ENCODE results near the gene SLC25A25. TPM values are rescaled to one million over a fixed set of nuclear protein-coding genes. Genes with fewer than 3 reads are reported as not detected.
A peak's percentile ranks its signal among the peaks of the same experiment; 100 is the strongest.
"Not testable (repeated sequence)": the region's sequence is repeated elsewhere in the genome, so short reads cannot be mapped to it uniquely, and the experiment has no call there.

The SLC25A25 gene
- total RNA-seq, 2 donors from 2014 or later: 20.5 to 26.2 TPM

DNA sequence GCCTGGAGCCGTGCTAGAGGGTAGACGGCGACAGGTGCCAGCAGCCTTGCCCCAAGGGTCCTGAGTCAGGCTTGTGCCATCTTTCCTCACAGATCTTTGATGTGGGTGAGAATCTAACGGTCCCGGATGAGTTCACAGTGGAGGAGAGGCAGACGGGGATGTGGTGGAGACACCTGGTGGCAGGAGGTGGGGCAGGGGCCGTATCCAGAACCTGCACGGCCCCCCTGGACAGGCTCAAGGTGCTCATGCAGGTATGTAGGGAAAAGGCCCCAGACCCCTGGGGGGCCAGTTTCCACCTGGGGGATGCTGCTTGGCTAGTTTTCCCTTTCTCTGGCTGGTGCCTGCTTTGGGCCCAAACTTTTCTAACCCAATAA is 35.5 kb downstream of the SLC25A25 start:
- intact Hi-C loops (cut with DNase I, micrococcal nuclease): no loop called here
- ATAC-seq: peak; percentile 12

DNA sequence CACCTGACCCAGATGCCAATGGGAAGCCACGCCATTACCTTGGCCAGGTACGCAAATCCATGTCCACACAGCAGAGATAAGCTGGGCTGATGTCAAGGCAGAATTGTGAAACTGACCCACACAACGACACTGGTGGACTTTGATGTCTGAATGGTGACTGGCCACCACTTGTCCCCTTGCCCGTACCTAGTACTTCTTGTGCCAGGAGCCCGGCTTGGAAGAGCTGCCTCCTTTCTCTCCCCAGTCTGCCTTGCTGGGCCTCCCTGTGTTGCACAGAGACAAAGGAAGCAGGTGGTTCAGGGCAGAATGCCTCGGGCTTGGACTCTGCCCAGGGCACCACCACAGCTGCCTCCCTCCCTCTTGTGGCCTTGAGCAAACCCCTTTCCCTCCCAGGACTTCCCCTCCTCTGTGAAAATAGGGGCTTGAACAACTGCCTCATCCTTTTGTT is 36.2 kb downstream of the SLC25A25 start:
- intact Hi-C loops (cut with DNase I, micrococcal nuclease): no loop called here
- DNase-seq (peak; percentile 66 to 77), ATAC-seq (peak; percentile 73)

More for the DNA sequence above, 35.5 kb downstream of the SLC25A25 start:
- no peak for DNase-seq

DNA sequence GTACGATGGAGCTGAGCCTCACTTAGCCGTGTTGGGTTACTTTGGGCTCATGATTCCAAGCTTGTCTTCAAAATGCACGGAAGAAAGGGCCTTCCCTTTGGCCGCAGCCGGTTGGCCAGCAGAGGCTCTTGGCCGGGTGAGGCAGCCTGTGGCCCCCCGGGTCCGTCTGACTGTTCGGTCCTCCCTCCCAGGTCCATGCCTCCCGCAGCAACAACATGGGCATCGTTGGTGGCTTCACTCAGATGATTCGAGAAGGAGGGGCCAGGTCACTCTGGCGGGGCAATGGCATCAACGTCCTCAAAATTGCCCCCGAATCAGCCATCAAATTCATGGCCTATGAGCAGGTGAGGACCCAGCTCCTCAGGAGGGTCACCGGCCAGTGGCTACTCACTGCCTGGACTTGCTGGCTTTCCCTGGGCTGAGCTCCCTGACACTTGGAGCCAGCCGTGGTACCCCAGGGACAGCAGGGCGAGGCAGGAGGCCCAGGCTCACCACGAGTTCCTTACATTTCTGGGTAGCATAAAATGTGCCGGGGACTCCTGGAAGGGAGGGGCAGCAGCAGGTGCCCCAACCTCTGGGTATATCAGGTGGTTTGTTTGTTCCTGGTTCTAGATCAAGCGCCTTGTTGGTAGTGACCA is 37.6 kb downstream of the SLC25A25 start:
- intact Hi-C loops (cut with DNase I, micrococcal nuclease): no loop called here
- no peak for ATAC-seq
- no peak for DNase-seq

DNA sequence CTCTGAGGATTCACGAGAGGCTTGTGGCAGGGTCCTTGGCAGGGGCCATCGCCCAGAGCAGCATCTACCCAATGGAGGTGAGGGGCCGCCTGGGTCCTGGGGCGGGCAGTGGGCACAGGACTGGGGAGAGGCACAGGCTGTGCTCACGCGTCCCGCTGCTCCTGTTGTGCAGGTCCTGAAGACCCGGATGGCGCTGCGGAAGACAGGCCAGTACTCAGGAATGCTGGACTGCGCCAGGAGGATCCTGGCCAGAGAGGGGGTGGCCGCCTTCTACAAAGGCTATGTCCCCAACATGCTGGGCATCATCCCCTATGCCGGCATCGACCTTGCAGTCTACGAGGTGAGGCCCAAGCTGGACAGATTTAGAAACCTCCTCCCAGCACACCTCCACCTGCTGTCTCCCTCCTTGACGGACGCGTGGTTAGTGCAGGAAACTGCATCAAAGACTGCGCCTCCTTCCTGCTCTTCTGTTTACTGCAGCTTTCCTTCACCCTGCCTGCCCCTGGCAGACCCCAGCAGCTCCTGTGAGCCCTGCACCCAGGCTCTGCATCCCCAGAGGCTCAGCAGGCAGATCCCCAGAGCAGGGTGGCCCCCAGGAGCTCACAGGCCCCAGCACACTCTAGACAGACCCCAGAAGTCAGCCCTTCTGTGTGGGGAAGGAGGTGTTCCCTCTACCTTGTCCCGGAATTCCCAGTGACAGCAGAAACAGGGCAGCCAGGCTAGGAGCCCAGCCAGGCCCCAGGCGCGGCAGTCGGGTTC is 38.3 kb downstream of the SLC25A25 start:
- no peak for DNase-seq
- intact Hi-C loops (cut with DNase I, micrococcal nuclease): no loop called here
- no peak for ATAC-seq

DNA sequence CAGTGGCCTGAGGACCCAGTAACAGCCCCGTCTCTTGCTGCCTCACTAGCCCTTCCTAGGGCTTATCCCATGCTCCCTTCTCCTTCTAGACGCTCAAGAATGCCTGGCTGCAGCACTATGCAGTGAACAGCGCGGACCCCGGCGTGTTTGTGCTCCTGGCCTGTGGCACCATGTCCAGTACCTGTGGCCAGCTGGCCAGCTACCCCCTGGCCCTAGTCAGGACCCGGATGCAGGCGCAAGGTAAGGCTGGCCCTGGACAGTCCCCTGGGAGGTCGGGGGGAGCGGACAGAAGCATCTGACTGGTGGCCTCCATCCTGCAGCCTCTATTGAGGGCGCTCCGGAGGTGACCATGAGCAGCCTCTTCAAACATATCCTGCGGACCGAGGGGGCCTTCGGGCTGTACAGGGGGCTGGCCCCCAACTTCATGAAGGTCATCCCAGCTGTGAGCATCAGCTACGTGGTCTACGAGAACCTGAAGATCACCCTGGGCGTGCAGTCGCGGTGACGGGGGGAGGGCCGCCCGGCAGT is 39.0 kb downstream of the SLC25A25 start:
- ATAC-seq (no peak), DNase-seq (no peak)
- intact Hi-C loops (cut with DNase I, micrococcal nuclease): no loop called here

DNA sequence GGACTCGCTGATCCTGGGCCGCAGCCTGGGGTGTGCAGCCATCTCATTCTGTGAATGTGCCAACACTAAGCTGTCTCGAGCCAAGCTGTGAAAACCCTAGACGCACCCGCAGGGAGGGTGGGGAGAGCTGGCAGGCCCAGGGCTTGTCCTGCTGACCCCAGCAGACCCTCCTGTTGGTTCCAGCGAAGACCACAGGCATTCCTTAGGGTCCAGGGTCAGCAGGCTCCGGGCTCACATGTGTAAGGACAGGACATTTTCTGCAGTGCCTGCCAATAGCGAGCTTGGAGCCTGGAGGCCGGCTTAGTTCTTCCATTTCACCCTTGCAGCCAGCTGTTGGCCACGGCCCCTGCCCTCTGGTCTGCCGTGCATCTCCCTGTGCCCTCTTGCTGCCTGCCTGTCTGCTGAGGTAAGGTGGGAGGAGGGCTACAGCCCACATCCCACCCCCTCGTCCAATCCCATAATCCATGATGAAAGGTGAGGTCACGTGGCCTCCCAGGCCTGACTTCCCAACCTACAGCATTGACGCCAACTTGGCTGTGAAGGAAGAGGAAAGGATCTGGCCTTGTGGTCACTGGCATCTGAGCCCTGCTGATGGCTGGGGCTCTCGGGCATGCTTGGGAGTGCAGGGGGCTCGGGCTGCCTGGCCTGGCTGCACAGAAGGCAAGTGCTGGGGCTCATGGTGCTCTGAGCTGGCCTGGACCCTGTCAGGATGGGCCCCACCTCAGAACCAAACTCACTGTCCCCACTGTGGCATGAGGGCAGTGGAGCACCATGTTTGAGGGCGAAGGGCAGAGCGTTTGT is 39.6 kb downstream of the SLC25A25 start:
- intact Hi-C loops (cut with DNase I, micrococcal nuclease): no loop called here
- no peak for ATAC-seq
- DNase-seq: peak in 1 of 2 donors; percentile 26

DNA sequence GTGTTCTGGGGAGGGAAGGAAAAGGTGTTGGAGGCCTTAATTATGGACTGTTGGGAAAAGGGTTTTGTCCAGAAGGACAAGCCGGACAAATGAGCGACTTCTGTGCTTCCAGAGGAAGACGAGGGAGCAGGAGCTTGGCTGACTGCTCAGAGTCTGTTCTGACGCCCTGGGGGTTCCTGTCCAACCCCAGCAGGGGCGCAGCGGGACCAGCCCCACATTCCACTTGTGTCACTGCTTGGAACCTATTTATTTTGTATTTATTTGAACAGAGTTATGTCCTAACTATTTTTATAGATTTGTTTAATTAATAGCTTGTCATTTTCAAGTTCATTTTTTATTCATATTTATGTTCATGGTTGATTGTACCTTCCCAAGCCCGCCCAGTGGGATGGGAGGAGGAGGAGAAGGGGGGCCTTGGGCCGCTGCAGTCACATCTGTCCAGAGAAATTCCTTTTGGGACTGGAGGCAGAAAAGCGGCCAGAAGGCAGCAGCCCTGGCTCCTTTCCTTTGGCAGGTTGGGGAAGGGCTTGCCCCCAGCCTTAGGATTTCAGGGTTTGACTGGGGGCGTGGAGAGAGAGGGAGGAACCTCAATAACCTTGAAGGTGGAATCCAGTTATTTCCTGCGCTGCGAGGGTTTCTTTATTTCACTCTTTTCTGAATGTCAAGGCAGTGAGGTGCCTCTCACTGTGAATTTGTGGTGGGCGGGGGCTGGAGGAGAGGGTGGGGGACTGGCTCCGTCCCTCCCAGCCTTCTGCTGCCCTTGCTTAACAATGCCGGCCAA is 40.4 kb downstream of the SLC25A25 start:
- ATAC-seq (no peak), DNase-seq (no peak)
- intact Hi-C loops (cut with DNase I, micrococcal nuclease): no loop called here

DNA sequence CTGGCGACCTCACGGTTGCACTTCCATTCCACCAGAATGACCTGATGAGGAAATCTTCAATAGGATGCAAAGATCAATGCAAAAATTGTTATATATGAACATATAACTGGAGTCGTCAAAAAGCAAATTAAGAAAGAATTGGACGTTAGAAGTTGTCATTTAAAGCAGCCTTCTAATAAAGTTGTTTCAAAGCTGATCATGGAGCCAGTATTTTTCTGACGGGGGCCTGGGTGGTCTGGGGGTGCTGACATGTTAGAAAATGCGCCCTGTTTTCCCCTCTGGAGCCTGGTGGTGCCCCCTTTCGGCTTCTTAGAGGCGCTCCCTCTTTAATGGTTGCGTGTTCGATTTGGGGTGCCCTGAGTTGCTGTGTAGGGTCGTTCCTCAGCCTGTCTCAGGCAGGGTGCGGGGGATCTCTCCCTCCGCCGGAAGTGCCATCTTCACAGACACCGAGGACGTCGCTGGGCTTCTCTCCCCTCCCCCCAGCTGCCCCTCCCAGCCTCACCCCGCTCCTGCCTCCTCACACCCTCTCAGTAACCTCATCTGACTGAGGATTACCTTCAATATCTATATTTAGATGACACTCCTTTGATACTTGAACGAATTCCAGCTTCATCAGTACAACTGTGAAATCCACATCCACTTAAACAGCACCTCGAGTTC is 41.1 kb downstream of the SLC25A25 start:
- intact Hi-C loops (cut with DNase I, micrococcal nuclease): no loop called here
- ATAC-seq: peak; percentile 41
- DNase-seq: peak in 1 of 2 donors; percentile 37

DNA sequence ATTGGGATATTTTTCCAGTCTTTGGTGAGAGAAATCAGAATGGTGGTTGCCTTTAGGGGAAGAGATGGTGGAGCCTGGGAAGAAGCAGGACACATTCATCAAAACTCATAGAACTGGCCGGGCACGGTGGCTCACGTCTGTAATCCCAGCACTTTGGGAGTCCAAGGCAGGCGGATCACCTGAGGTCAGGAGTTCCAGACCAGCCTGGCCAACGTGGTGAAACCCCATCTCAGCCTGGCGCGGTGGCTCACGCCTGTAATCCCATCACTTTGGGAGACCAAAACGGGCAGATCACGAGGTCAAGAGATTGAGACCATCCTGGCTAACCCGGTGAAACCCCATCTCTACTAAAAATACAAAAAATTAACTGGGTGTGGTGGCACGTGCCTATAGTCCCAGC is 43.7 kb downstream of the SLC25A25 start:
- not testable (repeated sequence) for ATAC-seq
- DNase-seq: peak; percentile 11 to 23
- intact Hi-C loops (cut with DNase I, micrococcal nuclease): loop anchor here in 1 of 2 donors (10.0 kb wide), 2 partner anchors 77 to 167 kb away; no protein-coding TSS in a partner anchor

DNA sequence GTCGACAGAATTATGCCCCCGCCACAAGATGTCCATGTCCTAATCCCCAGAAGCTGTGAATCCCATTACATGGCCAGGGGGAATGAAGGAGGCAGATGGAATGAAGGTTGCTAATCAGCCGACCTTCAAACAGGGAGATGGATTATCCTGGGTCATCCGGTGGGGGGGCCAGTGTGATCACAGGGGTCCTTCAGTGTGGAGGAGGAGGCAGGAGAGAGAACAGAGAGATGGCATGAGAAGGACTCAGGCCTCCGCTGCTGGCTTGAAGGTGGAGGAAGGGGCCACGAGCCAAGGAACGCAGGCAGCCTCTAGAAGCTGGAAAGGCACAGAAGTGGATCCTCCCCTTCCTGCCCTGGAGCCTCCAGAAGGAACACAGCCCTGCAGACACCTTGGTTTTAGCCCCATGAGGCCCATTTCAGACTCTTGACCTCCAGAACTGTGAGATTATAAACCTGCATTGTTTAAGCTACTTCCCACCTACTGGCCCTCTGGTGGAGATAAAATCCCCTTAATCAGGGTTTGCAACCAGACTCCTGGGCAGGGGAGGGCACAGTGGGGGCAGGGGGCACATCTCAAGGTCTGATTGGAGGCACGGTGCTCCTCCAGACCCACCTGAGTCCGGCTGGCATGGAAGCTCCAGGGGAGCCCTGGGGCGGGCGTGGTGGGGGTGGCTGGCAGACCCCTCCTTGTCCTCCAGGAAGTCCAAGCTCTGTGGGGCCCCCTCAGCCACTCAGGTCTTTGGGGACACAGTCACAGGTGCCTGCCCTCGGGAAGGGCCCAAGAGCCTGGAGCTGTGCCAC is 45.7 kb downstream of the SLC25A25 start:
- intact Hi-C loops (cut with DNase I, micrococcal nuclease): loop anchor here in 1 of 2 donors (10.0 kb wide), 2 partner anchors 79 to 169 kb away; no protein-coding TSS in a partner anchor
- ATAC-seq: peak; percentile 13
- DNase-seq: peak; percentile 36 to 37

DNA sequence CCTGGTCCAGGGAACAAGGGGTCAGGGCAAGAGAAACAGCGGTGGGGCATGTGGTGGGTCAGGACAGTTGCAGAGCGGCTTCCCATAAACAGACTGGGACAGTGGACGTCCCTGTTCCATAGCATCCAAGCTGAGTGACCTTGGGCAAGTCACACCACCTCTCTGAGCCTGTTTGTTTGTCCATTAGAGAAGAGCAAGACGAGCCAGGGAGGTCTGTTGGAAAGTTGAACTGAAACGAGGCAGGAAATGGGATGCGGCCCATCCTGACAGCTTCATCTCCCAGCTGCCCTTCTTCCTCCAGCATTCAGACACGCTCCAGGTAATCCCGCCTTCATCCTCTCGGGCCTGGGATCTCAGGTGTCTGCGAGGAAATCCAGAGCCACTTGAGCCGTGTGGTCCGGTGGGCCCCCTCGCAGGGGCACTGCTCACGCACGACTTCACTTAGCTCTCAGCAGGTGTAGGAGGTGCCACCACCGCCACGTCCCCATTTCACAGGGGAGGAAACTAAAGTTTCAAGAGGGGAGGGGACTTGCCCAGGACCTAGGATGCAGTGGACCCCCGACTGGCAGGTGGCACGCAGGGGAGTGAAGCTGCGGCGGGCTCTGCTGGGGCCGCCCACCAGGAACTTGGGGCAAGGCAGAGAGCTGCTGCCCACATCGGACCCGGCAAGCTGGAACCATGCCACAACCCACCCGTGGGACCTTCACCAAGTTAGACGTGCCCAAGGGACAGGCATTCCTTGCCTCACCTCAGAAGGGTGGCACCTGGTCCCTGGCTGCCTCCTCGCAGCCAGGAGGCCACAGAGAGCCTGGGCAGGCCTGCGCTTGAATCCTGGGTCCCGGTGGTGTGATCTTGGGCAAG is 46.5 kb downstream of the SLC25A25 start:
- intact Hi-C loops (cut with DNase I, micrococcal nuclease): loop anchor here in 1 of 2 donors (10.0 kb wide), 2 partner anchors 80 to 170 kb away; no protein-coding TSS in a partner anchor
- DNase-seq: peak; percentile 33 to 53
- peak; percentile 7 for ATAC-seq

DNA sequence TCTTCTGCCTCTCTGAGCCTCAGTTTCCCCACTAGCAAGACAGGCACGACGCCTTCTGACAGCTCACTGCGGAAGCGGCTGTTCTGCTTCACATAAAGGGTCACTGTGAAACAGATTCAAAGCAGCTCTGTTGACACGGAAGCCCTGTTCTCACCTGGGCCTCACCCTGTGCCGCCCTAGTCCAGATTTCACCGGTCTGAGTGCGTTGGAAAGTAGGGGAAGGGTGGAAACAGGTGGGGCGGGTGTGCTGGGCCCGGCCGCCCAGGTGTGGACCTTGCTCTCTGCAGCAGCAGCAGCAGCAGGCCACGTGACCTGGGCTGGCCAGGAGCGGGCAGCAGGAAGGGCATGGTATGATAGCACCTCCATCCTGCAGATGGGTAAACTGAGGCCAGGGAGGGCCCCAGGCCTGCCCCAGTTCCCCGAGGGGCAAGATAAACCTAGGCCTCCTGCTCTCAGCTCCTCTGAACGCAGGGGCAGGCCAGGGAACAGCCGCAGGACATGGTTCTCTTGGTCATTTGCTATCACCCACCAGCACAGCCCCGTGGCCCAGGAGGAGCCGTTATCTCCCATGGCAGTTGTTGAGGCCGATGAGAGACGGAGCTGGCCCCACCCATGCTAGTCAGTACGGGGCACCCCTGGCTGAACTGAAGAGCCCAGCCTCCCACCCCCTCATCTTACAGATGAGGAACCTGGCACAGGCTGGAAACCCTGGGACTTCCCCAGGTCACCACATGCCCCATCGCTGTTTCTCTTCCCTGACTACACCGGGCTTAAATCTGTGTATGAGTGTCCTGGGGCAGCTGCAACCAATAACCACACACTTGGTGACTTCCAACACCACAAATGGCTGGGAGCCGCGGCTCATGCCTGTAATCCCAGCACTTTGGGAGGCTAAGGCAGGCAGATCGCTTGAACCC is 47.4 kb downstream of the SLC25A25 start:
- intact Hi-C loops (cut with DNase I, micrococcal nuclease): loop anchor here in 1 of 2 donors (10.0 kb wide), 2 partner anchors 81 to 171 kb away; no protein-coding TSS in a partner anchor
- DNase-seq (peak; percentile 91 to 96), ATAC-seq (peak; percentile 79)

DNA sequence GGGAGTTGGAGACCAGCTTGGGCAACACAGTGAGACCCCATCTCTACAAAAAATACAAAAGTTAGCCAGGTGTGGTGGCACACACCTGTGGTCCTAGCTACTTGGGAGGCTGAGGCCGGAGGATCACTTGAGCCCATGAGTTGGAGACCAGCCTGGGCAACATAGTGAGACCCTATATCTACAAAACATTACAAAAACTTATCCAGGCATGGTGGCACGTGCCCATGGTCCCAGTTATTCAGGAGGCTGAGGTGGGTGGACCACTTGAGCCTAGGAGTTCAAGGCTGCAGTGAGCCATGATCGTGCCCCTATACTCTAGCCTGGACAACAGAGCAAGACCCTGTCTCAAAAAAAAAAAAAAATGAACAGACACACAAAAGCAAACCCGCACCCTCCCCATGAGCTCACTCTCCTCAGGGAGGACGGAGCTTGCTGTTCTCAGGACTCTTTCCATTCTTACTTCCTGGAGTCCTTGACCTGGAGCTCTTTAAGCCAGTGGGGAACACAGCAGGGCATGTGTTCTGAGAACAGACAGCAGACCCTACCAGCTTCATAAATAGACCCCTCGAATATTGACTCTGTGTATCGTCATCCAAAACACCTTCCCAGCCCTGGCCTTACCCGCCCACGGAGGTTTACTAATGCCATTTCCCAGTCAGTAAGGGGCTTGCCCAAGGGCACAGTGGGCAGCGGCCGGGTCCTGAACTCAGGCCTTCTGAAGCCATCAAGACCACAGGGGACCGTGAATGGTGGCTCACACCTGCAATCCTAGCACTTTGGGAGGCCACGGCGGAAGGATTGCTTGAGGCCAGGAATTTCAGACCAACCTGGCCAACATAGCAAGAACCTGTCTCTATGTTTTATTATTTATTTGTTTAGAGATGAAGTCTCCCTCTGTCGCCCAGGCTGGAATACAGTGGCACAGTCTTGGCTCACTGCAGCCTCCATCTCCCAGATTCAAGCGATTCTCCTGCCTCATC is 48.4 kb downstream of the SLC25A25 start:
- ATAC-seq (peak; percentile 29), DNase-seq (peak; percentile 43 to 49)
- intact Hi-C loops (cut with DNase I, micrococcal nuclease): loop anchor here in 1 of 2 donors (10.0 kb wide), 2 partner anchors 82 to 172 kb away; no protein-coding TSS in a partner anchor
